ENCODE data around the gene CTBS. TPM values are rescaled to one million over a fixed set of nuclear protein-coding genes. Genes with fewer than 3 reads are reported as not detected.

The CTBS gene
- total and polyA plus RNA-seq, 11 donors: 2.5 to 19.9 (median 7.7) TPM

DNA sequence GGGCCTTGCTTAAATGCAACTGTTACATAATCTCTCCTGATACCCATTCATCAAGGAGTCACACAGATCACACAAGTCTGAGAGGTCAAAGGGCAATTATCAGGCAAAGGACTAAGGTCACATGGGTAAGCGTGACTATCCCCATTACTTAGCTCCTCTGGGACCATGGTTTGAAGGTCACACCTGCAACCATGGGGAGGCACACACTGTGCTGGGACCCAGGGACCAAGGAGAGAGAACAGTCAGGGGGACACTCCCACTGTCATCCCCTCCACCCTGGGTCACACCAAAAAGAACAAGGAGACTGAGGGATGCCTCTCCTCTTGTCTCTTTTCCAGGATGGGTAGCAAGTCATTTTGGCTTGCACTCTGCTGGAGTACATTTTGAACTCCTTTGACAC, 30.9 kb upstream of the CTBS start:
- Histone ChIP-seq H3K9me3 (peaks cover 0 to 17% (median 0%) of the 10 kb centered on the region in 12 donors), H3K27ac (peak overlapping the region in 3 of 12 donors; percentile 74 to 78 (median 75)), H3K36me3 (no peaks in the 10 kb centered on the region), H3K27me3 (no peaks in the 10 kb centered on the region), H3K4me1 (peaks cover 0 to 22% (median 16%) of the 10 kb centered on the region in 12 donors), H3K4me3 (no peak overlapping the region)
- ATAC-seq (no peak), DNase-seq (no peak)
- no peak for TF ChIP-seq POLR2A (IDR thresholded peaks at IDR 0.05)
- TF ChIP-seq, protein P1, sequence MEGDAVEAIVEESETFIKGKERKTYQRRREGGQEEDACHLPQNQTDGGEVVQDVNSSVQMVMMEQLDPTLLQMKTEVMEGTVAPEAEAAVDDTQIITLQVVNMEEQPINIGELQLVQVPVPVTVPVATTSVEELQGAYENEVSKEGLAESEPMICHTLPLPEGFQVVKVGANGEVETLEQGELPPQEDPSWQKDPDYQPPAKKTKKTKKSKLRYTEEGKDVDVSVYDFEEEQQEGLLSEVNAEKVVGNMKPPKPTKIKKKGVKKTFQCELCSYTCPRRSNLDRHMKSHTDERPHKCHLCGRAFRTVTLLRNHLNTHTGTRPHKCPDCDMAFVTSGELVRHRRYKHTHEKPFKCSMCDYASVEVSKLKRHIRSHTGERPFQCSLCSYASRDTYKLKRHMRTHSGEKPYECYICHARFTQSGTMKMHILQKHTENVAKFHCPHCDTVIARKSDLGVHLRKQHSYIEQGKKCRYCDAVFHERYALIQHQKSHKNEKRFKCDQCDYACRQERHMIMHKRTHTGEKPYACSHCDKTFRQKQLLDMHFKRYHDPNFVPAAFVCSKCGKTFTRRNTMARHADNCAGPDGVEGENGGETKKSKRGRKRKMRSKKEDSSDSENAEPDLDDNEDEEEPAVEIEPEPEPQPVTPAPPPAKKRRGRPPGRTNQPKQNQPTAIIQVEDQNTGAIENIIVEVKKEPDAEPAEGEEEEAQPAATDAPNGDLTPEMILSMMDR (IDR thresholded peaks at IDR 0.05): no peak
- intact Hi-C loops (cut with DNase I): loop anchor here in 8 of 10 donors (5.0 to 10.0 kb wide), 10 partner anchors 130 to 700 kb away; partner anchors contain the start of genes PRKACB (in 4 of the 8) and RPF1 (in 1 of the 8)
- 99 to 100% (median 100%) methylated on average over 1 of the region's 1 CpG for WGBS, 4 donors

DNA sequence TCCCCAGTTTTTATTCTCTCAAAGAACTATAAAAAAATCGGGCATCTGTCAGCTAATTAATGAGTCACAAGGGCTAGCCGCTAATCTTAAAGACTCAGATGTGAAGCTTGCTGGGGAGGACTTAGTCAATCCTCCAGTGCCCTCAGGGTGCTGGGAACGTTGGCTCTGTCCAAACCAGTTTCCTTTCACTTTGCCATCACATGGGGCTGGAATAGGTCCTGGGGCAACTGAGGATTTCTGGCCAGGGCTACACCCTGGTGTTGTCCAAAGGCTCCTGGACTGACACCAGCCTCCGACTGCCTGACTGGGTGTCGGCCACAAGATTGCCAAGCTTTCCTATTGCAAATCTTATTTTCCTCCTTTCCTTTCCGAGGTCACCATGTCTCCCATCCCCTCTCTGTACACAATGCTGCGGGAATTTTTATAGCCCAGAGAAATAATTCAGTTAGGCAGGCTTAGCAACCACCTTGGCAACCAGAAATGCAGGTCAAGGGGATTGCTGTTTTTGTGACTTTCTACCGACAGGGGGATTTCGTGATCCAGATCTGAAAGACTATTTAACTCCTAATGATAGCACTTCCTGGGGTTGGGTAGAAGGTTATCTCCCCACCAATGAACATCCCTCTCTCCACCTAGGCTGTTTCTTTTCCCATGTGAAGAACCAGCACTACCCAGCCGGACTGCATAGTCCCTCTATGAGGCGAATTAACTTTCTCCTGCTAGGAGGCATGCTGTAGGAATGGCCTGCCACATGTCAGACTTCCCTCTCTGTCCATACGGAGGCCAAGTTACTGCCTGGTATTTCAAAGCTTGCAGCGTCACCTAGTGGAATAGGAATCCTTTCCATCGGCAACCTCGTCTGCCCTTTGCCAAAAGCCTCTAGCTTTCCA, 29.9 kb upstream of the CTBS start:
- peaks cover 0 to 17% (median 0%) of the 10 kb centered on the region in 12 donors for H3K9me3 ChIP-seq
- intact Hi-C loops (cut with DNase I): loop anchor here in 8 of 10 donors (1.0 to 10.0 kb wide), 11 partner anchors 129 to 699 kb away; partner anchors contain the start of genes PRKACB (in 4 of the 8) and RPF1 (in 1 of the 8)
- ATAC-seq: peak; percentile 83 to 91 (median 90)
- peak overlapping the region; percentile 4 to 78 (median 58) for H3K27ac ChIP-seq
- peak in 3 of 5 donors; percentile 52 to 68 (median 57) for DNase-seq
- peak overlapping the region in 10 of 12 donors; percentile 18 to 57 (median 37) for H3K4me3 ChIP-seq
- peaks cover 0 to 28% (median 16%) of the 10 kb centered on the region in 12 donors for H3K4me1 ChIP-seq
- H3K27me3 ChIP-seq: no peaks in the 10 kb centered on the region
- no peak for TF ChIP-seq POLR2A (IDR thresholded peaks at IDR 0.05)
- TF ChIP-seq, protein P1 (IDR thresholded peaks at IDR 0.05): peak; percentile 38 to 87 (median 72)
- 31 to 53% (median 43%) methylated on average over 15 of the region's 15 CpGs for WGBS, 4 donors
- H3K36me3 ChIP-seq: no peaks in the 10 kb centered on the region

DNA sequence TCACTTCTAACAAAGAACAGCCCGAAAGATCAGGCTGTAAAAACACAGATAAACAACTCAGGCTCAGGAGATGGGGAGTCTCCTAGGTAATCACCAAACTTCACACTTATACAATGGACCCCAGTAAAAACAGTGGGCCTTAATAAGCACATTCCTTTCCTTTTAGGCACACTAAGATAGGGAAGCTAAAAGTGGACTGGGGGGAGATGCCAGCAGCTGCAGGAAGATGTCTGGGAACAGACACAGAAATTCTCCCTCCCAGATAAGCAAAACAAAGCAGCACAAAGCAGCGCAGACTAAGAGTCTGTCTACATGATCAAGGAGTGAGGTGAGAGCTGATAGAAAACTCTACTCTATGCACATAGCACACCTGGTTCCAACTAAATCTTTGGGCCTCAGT, 29.0 kb upstream of the CTBS start:
- Histone ChIP-seq H3K36me3 (no peaks in the 10 kb centered on the region), H3K27ac (peak overlapping the region in 11 of 12 donors; percentile 12 to 78 (median 66)), H3K27me3 (no peaks in the 10 kb centered on the region), H3K4me3 (peak overlapping the region in 7 of 12 donors; percentile 18 to 57 (median 41)), H3K4me1 (peaks cover 0 to 37% (median 16%) of the 10 kb centered on the region in 12 donors), H3K9me3 (peaks cover 0 to 17% (median 0%) of the 10 kb centered on the region in 12 donors)
- DNase-seq (peak in 1 of 5 donors; percentile 26), ATAC-seq (peak; percentile 29 to 56 (median 40))
- 22 to 42% (median 34%) methylated on average over 2 of the region's 2 CpGs for WGBS, 4 donors
- TF ChIP-seq POLR2A (IDR thresholded peaks at IDR 0.05): no peak
- TF ChIP-seq, protein P1 (IDR thresholded peaks at IDR 0.05): no peak
- intact Hi-C loops (cut with DNase I): loop anchor here in 8 of 10 donors (5.0 to 10.0 kb wide), 10 partner anchors 128 to 698 kb away; partner anchors contain the start of genes PRKACB (in 4 of the 8) and RPF1 (in 1 of the 8)

DNA sequence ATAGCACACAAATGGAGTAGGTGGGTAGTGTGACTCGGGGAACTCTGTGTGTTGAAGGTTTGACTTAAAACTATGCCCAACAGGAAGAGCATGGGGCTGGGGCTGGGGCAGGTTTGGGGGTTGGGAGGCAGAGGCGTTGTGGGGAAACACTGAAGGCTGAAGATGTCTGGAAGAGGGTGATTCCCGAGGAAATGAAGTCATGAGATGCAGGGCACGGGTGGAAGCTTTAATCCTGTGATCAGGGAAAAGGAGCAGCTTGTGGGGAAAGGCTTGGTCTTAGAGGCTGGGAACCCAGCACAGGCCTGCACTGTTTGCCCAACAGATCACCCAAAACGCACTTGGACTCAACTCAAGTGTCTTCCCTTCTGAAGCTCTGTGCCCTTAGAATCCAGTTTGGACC, 26.6 kb upstream of the CTBS start:
- H3K27me3 ChIP-seq: no peaks in the 10 kb centered on the region
- ATAC-seq (no peak), DNase-seq (no peak)
- no peak overlapping the region for H3K4me3 ChIP-seq
- no peak overlapping the region for H3K27ac ChIP-seq
- 78 to 84% (median 81%) methylated on average over 5 of the region's 5 CpGs for WGBS, 4 donors
- H3K36me3 ChIP-seq: no peaks in the 10 kb centered on the region
- TF ChIP-seq, protein P1 (IDR thresholded peaks at IDR 0.05): no peak
- TF ChIP-seq POLR2A (IDR thresholded peaks at IDR 0.05): no peak
- peaks cover 0 to 37% (median 16%) of the 10 kb centered on the region in 12 donors for H3K4me1 ChIP-seq
- intact Hi-C loops (cut with DNase I): loop anchor here in 8 of 10 donors (5.0 to 10.0 kb wide), 10 partner anchors 126 to 696 kb away; partner anchors contain the start of genes PRKACB (in 4 of the 8) and RPF1 (in 1 of the 8)
- H3K9me3 ChIP-seq: peaks cover 0 to 12% (median 0%) of the 10 kb centered on the region in 12 donors
